ENCODE data around the gene MZT2A. TPM values are rescaled to one million over a fixed set of nuclear protein-coding genes. Genes with fewer than 3 reads are reported as not detected.
"Not testable (repeated sequence)": the region's sequence is repeated elsewhere in the genome, so short reads cannot be mapped to it uniquely, and the experiment has no call there.

The MZT2A gene
- total and polyA plus RNA-seq, 7 donors = 22.1 to 46.5 (median 34.0) TPM

GRCh38 chr2:131521961-131522781, 30.0 kb upstream of the MZT2A start:
- Histone ChIP-seq H3K27ac (no peak overlapping the region), H3K36me3 (ENCODE audit: insufficient read depth in 1 of 2, low read depth in 1 of 2) (peaks cover 4 to 25% of the 10 kb centered on the region in 2 donors), H3K27me3 (ENCODE audit: insufficient read depth in 3 of 3, low read length in 2 of 3) (no peaks in the 10 kb centered on the region), H3K4me3 (no peak overlapping the region), H3K4me1 (no peaks in the 10 kb centered on the region), H3K9me3 (no peaks in the 10 kb centered on the region)
- WGBS, 3 donors = 50 to 62% (median 55%) methylated on average over 20 of the region's 20 CpGs
- TF ChIP-seq CTCF (IDR thresholded peaks at IDR 0.05) = no peak
- peak; percentile 39 to 50 for DNase-seq
- intact Hi-C loops (cut with DNase I) = no loop called here
- peak; percentile 73 to 89 (median 80) for ATAC-seq

- peaks cover 4 to 32% of the 10 kb centered on the region in 2 donors for H3K36me3 ChIP-seq (ENCODE audit: insufficient read depth in 1 of 2, low read depth in 1 of 2)
- H3K4me1 ChIP-seq; intact Hi-C loops (cut with DNase I); ATAC-seq; H3K27me3 ChIP-seq (ENCODE audit: insufficient read depth in 3 of 3, low read length in 2 of 3); H3K9me3 ChIP-seq; H3K4me3 ChIP-seq; H3K27ac ChIP-seq; DNase-seq: not testable (repeated sequence)
- 77 to 83% (median 79%) methylated on average over 5 to 6 of the region's 6 CpGs for WGBS, 3 donors
Measured at GRCh38 chr2:131521524-131521923, 29.3 kb upstream of the MZT2A start.

GRCh38 chr2:131520526-131520925, 28.3 kb upstream of the MZT2A start:
- DNase-seq (peak in 1 of 2 donors; percentile 45), ATAC-seq (no peak)

GRCh38 chr2:131519871-131520470, 27.8 kb upstream of the MZT2A start:
- H3K4me3 ChIP-seq; H3K27ac ChIP-seq; DNase-seq; H3K27me3 ChIP-seq (ENCODE audit: insufficient read depth in 3 of 3, low read length in 2 of 3); H3K9me3 ChIP-seq; H3K4me1 ChIP-seq; intact Hi-C loops (cut with DNase I); ATAC-seq: not testable (repeated sequence)
- H3K36me3 ChIP-seq (ENCODE audit: insufficient read depth in 1 of 2, low read depth in 1 of 2) = peaks cover 4 to 33% of the 10 kb centered on the region in 2 donors
- WGBS, 3 donors = 80 to 90% (median 86%) methylated on average over 14 to 24 of the region's 24 CpGs

More at GRCh38 chr2:131520526-131520925, 28.3 kb upstream of the MZT2A start:
- Histone ChIP-seq H3K4me1 (no peaks in the 10 kb centered on the region), H3K36me3 (ENCODE audit: insufficient read depth in 1 of 2, low read depth in 1 of 2) (peaks cover 4 to 33% of the 10 kb centered on the region in 2 donors), H3K9me3 (no peaks in the 10 kb centered on the region), H3K27me3 (ENCODE audit: insufficient read depth in 3 of 3, low read length in 2 of 3) (no peaks in the 10 kb centered on the region), H3K4me3 (no peak overlapping the region), H3K27ac (no peak overlapping the region)
- intact Hi-C loops (cut with DNase I) = no loop called here
- TF ChIP-seq CTCF (IDR thresholded peaks at IDR 0.05) = no peak
- WGBS, 3 donors = 31 to 75% (median 64%) methylated on average over 9 to 10 of the region's 10 CpGs

GRCh38 chr2:131519466-131519865, 27.3 kb upstream of the MZT2A start:
- no peak for ATAC-seq
- intact Hi-C loops (cut with DNase I) = no loop called here
- no peaks in the 10 kb centered on the region for H3K27me3 ChIP-seq (ENCODE audit: insufficient read depth in 3 of 3, low read length in 2 of 3)
- H3K4me3 ChIP-seq = no peak overlapping the region
- H3K9me3 ChIP-seq = no peaks in the 10 kb centered on the region
- H3K36me3 ChIP-seq (ENCODE audit: insufficient read depth in 1 of 2, low read depth in 1 of 2) = peaks cover 4 to 36% of the 10 kb centered on the region in 2 donors
- no peaks in the 10 kb centered on the region for H3K4me1 ChIP-seq
- H3K27ac ChIP-seq = no peak overlapping the region
- no peak for DNase-seq
- no peak for TF ChIP-seq CTCF (IDR thresholded peaks at IDR 0.05)
- WGBS, 3 donors = 94 to 97% (median 96%) methylated on average over 12 to 15 of the region's 15 CpGs

- H3K27me3 ChIP-seq (ENCODE audit: insufficient read depth in 3 of 3, low read length in 2 of 3); H3K9me3 ChIP-seq; H3K4me3 ChIP-seq; DNase-seq; H3K27ac ChIP-seq; intact Hi-C loops (cut with DNase I); H3K4me1 ChIP-seq; ATAC-seq: not testable (repeated sequence)
- WGBS, 3 donors = 91 to 96% (median 92%) methylated on average over 5 to 9 of the region's 11 CpGs
- H3K36me3 ChIP-seq (ENCODE audit: insufficient read depth in 1 of 2, low read depth in 1 of 2) = peaks cover 6 to 36% of the 10 kb centered on the region in 2 donors
Measured at GRCh38 chr2:131518531-131518930, 26.3 kb upstream of the MZT2A start.

- peaks cover 6 to 36% of the 10 kb centered on the region in 2 donors for H3K36me3 ChIP-seq (ENCODE audit: insufficient read depth in 1 of 2, low read depth in 1 of 2)
- peak in 1 of 2 donors; percentile 46 for DNase-seq
- 83 to 89% (median 87%) methylated on average over 12 to 16 of the region's 16 CpGs for WGBS, 3 donors
- H3K27ac ChIP-seq; ATAC-seq; H3K27me3 ChIP-seq (ENCODE audit: insufficient read depth in 3 of 3, low read length in 2 of 3); H3K4me1 ChIP-seq; intact Hi-C loops (cut with DNase I); H3K4me3 ChIP-seq; H3K9me3 ChIP-seq: not testable (repeated sequence)
Measured at GRCh38 chr2:131517856-131518255, 25.7 kb upstream of the MZT2A start.
